Fibroblast of gingiva (primary cell): ENCODE data around the gene BTK.
A peak's percentile ranks its signal among the peaks of the same experiment; 100 is the strongest.

Experiments
- DNase-seq: peaks from one replicate; pipeline ENCODE4 v3.0.0-alpha.2; 2011; ENCODE audit warnings: low read depth

BTK gene

DNA sequence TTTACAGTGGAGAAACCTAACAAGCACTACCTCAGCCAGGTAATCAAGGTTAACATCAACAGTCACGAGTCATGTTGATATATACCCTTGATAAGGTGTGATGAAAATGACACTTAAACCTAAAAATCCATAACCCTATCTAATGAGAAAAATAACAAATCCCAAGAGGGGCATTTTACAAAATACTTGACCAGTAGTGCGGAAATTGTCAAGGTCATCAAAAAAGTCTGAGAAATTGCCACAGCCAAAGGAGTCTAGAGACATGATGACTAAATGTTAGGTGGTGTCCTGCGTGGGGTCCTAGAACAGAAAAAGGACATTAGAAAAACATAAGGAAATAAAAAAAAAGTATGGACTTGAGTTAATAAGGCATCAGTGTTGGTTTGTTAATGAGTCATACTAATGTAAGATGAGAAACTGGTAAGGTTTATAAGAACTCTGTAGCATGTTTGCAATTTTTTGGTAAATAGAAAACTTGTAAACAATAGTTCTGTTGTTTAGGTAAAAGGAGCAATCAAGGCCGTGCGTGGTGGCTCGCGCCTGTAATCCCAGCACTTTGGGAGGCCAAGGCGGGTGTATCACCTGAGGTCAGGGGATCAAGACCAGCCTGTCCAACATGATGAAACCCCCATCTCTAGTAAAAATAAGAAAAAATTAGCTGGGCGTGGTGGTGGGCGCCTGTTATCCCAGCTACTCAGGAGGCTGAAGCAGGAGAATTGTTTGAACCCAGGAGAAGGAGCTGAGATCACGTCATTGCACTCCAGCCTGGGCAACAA is 7.7 kb upstream of the BTK start:
- DNase-seq = no peak

GRCh38 chrX:101391831-101392230 is 5.8 kb upstream of the BTK start:
- no peak for DNase-seq

DNA sequence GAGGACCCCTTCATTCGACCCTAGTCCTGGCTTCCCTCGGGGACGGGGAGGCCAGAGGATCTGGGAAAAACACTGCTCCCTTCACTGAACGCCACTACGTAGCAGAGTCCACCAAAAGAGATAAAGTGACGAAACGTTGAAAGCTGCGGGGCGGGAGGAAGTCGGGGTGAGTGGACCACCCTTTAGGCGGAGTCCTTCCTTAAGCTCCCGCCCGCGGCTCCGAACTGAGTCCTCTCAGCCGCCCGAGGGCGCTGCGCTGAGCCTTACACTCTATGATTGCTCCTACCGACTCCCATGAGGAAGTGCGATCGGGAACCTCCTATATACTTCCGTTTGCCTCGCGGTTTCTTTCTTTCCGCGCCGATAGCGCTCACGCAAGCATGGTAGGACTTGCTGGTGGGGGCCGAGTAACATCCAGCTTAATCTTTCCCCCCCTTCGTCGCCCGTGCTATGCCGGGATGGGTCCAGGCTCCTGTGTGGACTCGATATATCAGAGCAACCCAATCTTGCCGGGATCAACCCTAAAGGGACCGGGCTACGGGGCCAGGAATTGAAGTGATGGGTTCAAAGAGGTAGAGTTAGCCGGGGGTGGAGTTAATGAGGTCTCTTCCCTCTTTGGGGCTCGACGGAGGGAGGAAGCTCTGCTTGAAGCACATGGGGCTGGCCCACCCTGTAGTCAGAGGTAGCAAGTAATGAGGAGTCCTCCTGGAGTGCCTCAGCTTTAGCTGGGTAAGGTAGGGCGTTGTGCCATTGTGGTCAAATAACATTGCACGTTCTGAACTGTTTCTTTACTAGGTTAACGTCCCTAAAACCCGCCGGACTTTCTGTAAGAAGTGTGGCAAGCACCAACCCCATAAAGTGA is 4.9 kb upstream of the BTK start, which contains the start of gene RPL36A:
Gene RPL36A (plus strand): TSS at position 348 of the 862 bp plus-strand sequence. CDS start 33 bp downstream, at position 381.
- DNase-seq = peak; percentile 89

DNA sequence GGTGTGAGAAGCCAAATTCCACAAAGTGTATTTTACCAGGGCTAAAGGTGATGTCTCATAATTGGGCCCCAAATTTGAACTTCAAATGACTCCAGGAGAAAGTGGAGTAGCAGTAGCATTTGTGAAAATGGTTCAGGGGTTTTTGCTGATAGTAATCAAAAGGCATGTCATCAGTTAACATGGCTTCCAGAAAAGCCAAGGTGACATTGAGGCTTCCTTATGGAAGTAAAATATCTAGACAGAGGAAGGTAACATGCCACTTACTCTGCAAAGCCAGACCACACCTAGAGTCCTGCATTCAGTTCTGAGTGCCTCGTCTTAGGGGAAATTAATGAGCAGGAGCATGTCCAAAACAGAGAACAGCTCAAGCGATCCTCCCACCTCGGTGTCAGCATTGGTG is 2.6 kb upstream of the BTK start:
- DNase-seq = no peak

- no peak for DNase-seq
Measured at GRCh38 chrX:101386542-101386885, 523 bp upstream of the BTK start.

GRCh38 chrX:101385026-101385684 is 836 bp downstream of the BTK start:
- no peak for DNase-seq

DNA sequence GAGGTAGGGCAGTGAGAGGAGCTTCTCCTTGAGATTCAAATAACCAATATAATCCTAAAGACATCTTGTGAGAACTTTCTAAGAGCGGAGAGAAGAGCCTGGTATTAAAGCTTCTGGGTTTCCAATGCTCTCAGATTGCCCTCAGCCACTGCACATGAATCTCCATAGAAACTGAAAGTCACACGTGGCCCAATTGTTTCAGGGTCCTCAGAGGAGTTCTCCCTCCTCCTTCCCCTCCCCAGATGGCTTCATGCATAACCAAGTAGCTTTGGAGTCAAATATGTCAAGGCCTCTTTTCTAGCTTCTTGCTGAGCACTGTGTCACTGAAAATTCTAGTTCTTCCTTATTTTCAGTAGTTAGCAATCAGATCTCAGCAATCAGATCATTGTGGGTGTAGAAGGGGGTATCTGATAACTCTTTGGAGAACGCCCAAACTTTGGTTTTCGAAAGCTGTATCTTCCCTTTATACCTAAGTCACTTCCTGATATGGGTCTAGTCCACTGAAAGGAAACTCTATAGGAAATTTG is 2.2 kb downstream of the BTK start:
- no peak for DNase-seq

DNA sequence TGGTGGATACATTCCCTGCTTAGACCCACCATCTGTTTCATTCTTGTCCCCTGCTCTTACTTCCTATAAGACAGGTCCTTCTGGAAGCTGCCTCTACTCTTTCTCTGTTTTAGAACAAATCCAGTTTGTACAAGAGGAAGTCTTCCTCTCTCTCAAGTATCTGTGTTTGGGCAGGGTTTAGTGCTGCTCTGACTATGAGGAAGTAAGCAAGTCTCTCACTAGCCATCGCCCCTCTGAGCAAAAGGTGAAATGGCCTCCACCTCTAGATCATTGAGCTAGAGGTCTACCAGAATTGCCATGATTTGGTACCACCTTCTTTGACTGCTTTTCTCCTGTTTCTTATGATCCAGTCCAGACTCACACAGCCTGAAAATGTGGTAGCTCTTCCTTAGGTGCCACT is 8.4 kb downstream of the BTK start:
- DNase-seq = no peak

DNA sequence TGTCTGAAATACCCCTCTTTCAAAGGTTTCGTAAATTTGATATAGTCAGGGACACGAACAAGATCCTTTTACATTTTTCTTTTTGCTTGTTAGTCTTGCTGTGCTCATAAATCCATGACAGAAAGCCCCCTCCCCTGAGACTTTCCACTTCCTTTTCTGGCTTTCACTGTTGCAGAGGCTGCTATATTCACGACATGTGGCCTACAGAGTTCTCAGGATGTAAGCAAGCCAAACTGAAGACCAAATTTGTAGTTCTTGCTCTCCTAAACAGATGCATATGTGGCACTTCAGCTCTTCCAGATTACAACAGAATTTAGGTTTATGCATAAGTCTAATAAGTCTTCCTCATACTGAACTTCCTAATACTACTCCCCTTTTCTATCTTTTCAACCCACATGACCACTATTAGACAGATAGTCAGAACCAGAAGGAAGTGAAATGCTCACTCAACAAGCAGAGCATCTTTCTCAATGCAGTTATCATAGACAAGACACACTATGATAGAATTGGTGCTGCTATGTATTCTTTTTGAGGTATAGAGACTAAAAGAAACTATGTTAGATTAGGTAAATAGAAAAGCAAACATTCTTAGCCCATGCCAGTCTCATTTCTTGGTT is 15.0 kb downstream of the BTK start:
- no peak for DNase-seq

- no peak for DNase-seq
Measured at GRCh38 chrX:101369687-101370086, 16.3 kb downstream of the BTK start.

DNA sequence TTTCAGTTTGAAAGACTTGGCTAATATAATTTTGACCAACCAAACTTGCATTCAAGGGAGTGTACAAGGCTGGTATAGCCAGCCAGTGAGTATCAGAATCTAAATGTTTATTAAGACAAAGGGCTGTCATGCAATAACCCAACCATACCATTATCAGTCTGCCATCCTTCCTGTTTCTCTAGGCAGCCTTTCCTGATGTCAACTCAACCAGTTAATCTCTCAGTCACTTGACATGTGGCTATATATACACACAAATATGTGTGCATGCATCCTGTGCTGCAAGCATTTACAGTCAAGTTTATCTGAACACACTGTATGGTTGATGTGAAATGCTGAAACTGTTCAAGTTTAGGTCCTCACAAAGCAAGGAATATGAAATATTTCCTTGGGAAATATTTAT is 17.2 kb downstream of the BTK start:
- no peak for DNase-seq

DNA sequence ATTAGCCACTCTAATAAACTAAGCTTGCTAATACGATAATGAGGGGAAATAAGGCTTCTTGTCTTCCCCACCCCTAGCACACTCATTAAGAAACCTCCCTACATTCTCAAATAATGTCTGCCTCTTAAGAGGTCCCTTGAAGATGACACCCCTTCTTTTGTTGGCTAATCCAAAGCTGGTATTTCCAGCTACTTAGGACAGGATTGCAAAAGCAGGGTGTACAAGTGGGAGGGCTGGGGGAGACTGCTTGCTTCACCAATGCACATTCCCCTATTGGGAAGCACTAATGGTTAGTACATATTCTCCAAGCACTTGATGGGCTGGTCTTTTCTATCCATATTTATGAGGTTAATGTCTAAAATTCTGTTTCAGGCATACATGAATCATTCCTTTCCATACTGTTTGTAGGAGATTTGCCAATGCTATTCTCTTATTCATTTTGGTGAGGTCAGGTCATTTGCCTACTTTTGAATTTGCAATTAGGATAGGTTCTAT is 20.6 kb downstream of the BTK start:
- DNase-seq = no peak

GRCh38 chrX:101362757-101363156 is 23.2 kb downstream of the BTK start:
- no peak for DNase-seq

- no peak for DNase-seq
Measured at GRCh38 chrX:101362116-101362515, 23.9 kb downstream of the BTK start.

DNA sequence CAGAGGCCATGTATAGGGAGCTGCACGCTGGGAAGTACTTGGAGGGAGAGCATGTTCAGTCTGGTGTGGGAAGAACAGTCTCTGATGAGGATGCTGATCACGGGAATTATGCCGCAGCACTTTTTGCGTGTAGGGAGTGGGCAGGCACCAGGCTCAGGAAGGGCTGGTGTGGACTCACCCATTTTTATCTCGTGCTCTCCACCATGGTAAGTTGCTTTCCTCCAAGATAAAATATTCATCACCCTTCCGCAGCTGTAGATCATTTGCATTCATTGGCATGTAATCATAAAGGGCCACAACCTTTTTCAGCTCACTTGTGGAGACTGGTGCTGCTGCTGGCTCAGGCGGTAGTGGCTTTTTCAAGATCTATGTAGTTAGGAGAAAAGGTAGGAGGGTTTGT is 25.6 kb downstream of the BTK start:
- DNase-seq = no peak

DNA sequence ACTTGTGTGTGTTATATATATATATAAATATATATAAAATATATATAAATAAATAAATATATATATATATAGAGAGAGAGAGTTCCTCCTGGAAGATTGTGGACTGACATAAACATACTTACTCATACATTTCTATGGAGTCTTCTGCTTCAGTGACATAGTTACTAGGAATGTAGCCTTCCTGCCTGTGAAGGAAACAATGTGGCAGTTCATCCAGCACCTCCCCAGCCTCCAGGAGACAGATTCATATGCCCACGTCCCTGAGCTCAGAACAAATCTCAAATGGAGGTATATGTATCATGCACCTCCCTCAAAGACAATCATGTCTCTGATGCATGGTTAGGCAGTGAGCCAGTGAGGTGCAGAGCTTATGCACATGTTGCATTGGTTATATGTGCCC is 26.0 kb downstream of the BTK start:
- DNase-seq = no peak

- DNase-seq = no peak
Measured at GRCh38 chrX:101357166-101357795, 28.7 kb downstream of the BTK start.

DNA sequence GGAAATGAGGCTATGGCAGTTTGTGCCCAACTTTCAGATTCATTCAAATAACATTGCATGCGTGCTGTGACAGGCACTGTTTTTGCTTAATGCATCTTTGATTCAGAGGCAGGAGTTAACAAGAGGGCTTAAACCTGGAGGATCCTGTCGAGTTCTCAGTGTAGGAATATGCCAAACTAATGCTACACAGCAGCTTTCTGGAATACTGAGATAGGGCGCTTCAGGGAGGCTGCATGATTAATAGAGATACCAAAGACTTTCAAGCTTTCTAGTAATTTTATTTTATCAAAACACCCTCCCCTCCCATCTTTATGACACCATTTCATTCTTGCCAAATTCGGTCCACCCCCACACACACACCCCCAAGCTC is 36.8 kb downstream of the BTK start:
- no peak for DNase-seq

DNA sequence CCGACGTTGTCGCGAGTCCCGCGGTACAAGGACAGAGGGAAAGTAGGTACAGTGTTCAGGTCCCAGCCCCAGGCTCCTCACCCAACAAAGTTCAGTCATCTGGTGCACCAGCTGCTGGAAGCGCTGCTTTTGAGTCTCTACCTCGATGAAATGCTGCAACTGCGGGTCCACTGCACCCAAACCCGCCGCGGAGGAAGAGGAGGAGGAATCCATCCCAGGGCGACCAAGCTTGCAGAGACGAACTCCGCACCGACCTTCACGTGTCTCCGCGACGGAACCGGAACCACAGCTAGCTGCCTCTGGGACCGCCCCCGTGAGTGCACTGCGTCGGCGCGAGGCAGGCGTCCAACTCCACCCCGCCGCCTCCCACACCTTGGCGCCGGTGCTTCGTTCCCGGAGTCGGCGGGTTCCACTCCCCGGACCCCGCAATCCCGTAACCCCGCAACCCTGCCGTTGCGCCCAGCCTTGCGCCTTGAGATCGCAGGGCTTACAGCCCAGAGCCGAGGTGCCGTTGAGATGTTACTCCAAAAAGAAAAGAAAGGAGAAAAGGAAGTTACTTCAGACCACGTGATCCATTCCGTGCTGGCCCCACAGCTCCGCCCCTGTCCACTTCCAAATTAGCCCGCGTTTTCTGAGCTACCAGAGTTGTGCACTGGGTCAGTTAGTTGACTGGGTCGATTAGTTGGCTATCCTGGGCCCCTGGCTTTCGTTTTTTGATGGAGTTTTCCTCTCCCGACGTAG is 37.4 kb downstream of the BTK start, which contains the start of gene TIMM8A:
Gene TIMM8A (minus strand): TSS at position 291 of the 741 bp plus-strand sequence. CDS start 78 bp downstream, at position 213.
- DNase-seq = peak; percentile 63

DNA sequence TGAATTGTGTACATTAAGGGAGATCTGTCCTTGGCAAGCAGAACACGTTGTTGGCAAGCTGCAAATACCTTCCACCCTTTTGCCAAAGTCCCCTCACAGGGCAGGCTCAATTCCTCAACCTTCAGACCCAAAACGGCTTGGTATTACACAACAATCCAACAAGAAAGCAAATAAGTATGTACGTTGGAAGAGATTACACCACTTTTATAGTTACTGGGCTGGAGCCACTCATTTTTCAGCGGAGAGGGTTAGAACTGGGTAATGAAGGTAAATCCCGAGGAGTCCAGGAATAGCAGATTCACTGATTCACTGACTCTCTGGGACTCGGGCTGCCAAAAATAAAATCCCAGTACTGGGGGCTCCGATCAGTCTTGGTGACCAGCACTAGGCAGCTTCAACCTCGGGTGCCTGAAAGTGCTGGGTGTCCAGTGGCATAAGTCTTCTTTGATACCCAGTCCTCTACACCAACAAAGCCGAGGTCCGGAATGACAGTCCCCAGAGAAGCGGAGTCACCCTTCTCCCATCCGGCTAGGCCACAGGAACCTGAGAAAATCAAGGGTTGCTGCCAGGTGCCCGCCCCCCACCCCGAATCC is 38.0 kb downstream of the BTK start:
- peak; percentile 6 for DNase-seq
